Activated CD4-positive, alpha-beta memory T cell treated with anti-CD3 and anti-CD28 coated beads for 36 hours (primary cell): ENCODE data around the gene ERAP2. TPM values are rescaled to one million over a fixed set of nuclear protein-coding genes. Genes with fewer than 3 reads are reported as not detected.
A peak's percentile ranks its signal among the peaks of the same experiment; 100 is the strongest.

Experiments
- CTCF ChIA-PET: fragments of 350-600 bp; sonication (Branson Sonifier 250); formaldehyde crosslinking; loops from one replicate; lab custom pipeline; 2021; ENCODE audit warnings: antibody characterized with exemption, inconsistent platforms; lab: Charles Lee
- POLR2A ChIA-PET: fragments of 350-600 bp; sonication (Branson Sonifier 250); formaldehyde crosslinking; loops from one replicate; lab custom pipeline; 2021; ENCODE audit warnings: antibody characterized with exemption; lab: Charles Lee
- DNase-seq: peaks from one replicate; pipeline ENCODE4 v3.0.0-alpha.2; 2020
- H3K27ac Mint-ChIP-seq: one replicate; pipeline ENCODE4 v1.8.0; 2021; ENCODE audit warnings: mixed read lengths
- H3K27me3 Mint-ChIP-seq: one replicate; pipeline ENCODE4 v1.8.0; 2021; ENCODE audit warnings: mixed read lengths
- H3K36me3 Mint-ChIP-seq: one replicate; pipeline ENCODE4 v1.8.0; 2021; ENCODE audit warnings: mixed read lengths
- H3K4me1 Mint-ChIP-seq: one replicate; pipeline ENCODE4 v1.8.0; 2021; ENCODE audit warnings: low read depth, mixed read lengths
- H3K4me3 Mint-ChIP-seq: one replicate; pipeline ENCODE4 v1.8.0; 2021; ENCODE audit warnings: mild to moderate bottlenecking, mixed read lengths
- H3K9me3 Mint-ChIP-seq: one replicate; pipeline ENCODE4 v1.8.0; 2021; ENCODE audit warnings: mixed read lengths
- intact Hi-C: fragments of 100-400 bp; cut with micrococcal nuclease; formaldehyde crosslinking; loops from one replicate; pipeline ENCODE4 v1.15.1; 2023
- total RNA-seq, 2 experiments: library from RNA; stranded (reverse); gene quantifications; one replicate each; pipeline ENCODE4 v1.2.3, GENCODE V29; 2021

ERAP2 gene
- total RNA-seq, 2 experiments from 2014 or later = 44.8 to 48.9 TPM

DNA sequence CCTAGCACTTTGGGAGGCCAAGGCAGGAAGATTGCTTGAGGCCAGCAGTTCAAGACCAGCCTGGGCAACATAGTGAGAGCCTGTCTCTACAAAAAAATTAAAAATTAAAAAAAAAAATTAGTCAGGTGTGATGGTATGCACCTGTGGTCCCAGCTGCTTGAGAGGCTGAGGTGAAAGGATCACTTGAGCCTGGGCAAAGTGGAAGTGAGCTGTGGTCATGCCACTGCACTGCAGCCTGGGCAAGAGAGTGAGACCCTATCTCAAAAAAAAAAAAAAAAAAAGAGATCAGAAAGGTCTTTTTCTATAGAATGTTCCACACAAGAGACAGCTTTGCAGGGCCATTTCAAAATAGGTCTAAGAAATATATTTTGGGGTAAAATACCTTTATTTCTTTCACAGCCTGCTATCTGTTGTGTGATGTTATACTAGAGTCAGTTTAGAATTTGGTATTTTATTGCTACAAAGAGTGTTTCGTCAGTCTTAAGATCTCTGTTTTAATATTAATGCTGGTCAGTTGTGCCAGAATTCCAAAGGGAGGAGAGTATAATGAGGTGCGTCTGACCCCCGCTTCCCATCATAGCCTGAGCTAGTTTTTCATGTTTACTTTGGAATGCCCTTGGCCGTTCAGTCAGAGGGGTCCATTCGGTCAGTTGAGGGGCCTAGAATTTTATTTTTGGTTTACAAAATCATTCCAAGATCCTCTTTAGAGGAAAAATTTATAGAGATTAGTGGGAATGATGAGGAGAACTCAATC lies 69.0 kb downstream of the ERAP2 start:
- H3K9me3 Mint-ChIP-seq = peaks cover 4% of the 10 kb centered on the region
- POLR2A ChIA-PET = no interaction called here
- H3K27ac Mint-ChIP-seq = no peak overlapping the region
- H3K27me3 Mint-ChIP-seq = no peaks in the 10 kb centered on the region
- H3K4me3 Mint-ChIP-seq = no peak overlapping the region
- intact Hi-C loops = no loop called here
- H3K4me1 Mint-ChIP-seq = peaks cover 58% of the 10 kb centered on the region
- DNase-seq = no peak
- peaks cover 15% of the 10 kb centered on the region for H3K36me3 Mint-ChIP-seq
- CTCF ChIA-PET = interaction anchor here (1.2 to 1.4 kb wide), 3 partner anchors 9 to 76 kb away, joined by 3 to 9 read pairs (median 6); partner anchors contain the start of gene LNPEP

- CTCF ChIA-PET = interaction anchor here (1.2 kb wide), 1 partner anchor 10 kb away, joined by 6 read pairs; the partner anchor contains the start of gene LNPEP
Measured at GRCh38 chr5:96946381-96946780, 70.1 kb downstream of the ERAP2 start.

GRCh38 chr5:96952118-96952750 lies 75.9 kb downstream of the ERAP2 start:
- Mint-ChIP-seq H3K4me3 (no peak overlapping the region), H3K9me3 (peaks cover 4% of the 10 kb centered on the region), H3K36me3 (peaks cover 11% of the 10 kb centered on the region), H3K27me3 (no peaks in the 10 kb centered on the region), H3K27ac (peak overlapping the region; percentile 10), H3K4me1 (peaks cover 60% of the 10 kb centered on the region)
- POLR2A ChIA-PET = interaction anchor here (0.5 kb wide), 1 partner anchor 112 kb away, joined by 3 read pairs; no protein-coding TSS in a partner anchor
- DNase-seq = no peak
- CTCF ChIA-PET = interaction anchor here (0.6 kb wide), 1 partner anchor 15 kb away, joined by 4 read pairs; no protein-coding TSS in a partner anchor
- intact Hi-C loops = no loop called here

More at GRCh38 chr5:96946381-96946780, 70.1 kb downstream of the ERAP2 start:
- Mint-ChIP-seq H3K27me3 (no peaks in the 10 kb centered on the region), H3K4me1 (peaks cover 51% of the 10 kb centered on the region), H3K27ac (no peak overlapping the region), H3K36me3 (peaks cover 17% of the 10 kb centered on the region), H3K9me3 (peaks cover 4% of the 10 kb centered on the region), H3K4me3 (no peak overlapping the region)
- intact Hi-C loops = no loop called here
- no peak for DNase-seq
- POLR2A ChIA-PET = no interaction called here

DNA sequence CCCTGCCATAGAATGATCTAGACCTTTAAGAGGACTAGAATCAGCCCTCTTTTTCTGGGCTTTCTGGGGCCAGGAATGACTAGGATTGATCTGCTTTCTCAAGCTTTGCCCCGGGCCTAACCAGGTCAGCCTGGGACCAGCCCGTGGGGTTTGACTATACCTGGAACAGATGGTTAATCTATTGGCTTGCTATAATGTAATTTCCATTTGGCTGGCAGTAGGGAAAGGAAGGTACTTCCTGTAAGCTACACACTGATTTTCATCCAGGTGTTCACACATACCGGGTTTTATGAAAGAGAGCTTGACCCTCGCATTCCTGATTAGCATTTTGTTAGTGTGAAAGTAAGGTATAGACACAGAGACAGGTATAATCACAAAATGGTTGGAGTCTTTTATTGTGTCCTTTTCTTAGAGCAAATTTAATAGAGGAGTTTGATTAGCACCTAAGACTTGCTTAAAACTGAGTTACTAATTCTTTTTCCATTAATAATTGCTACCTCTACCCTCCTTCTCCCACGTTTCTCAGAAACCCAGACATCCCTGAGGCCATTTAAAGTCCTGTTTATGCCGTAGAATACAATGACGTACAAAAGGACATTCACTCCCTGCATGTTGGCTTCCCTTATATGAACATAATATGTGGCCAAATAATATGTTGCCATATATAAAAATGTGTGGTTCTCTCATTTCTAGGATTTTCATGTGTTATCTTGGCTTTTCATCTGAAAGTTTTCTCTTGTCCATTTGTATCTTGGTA lies 76.9 kb downstream of the ERAP2 start:
- peaks cover 11% of the 10 kb centered on the region for H3K36me3 Mint-ChIP-seq
- H3K27me3 Mint-ChIP-seq = no peaks in the 10 kb centered on the region
- H3K9me3 Mint-ChIP-seq = peaks cover 4% of the 10 kb centered on the region
- intact Hi-C loops = loop anchor here (1.0 kb wide), 1 partner anchor 8 kb away; no protein-coding TSS in a partner anchor
- H3K27ac Mint-ChIP-seq = no peak overlapping the region
- DNase-seq = no peak
- ChIA-PET POLR2A (interaction anchor here (0.5 kb wide), 1 partner anchor 111 kb away, joined by 3 read pairs; no protein-coding TSS in a partner anchor), CTCF (no interaction called here)
- no peak overlapping the region for H3K4me3 Mint-ChIP-seq
- H3K4me1 Mint-ChIP-seq = peaks cover 65% of the 10 kb centered on the region

GRCh38 chr5:96957254-96958049 lies 81.2 kb downstream of the ERAP2 start:
- Mint-ChIP-seq H3K27ac (peak overlapping the region; percentile 74), H3K36me3 (peaks cover 5% of the 10 kb centered on the region), H3K9me3 (no peaks in the 10 kb centered on the region), H3K4me1 (peaks cover 79% of the 10 kb centered on the region), H3K4me3 (peak overlapping the region; percentile 61), H3K27me3 (no peaks in the 10 kb centered on the region)
- ChIA-PET CTCF (interaction anchor here (0.9 to 1.7 kb wide), 4 partner anchors 9 to 204 kb away, joined by 4 to 7 read pairs (median 4); no protein-coding TSS in a partner anchor), POLR2A (interaction anchor here (0.7 to 1.9 kb wide), 6 partner anchors 15 to 84 kb away, joined by 3 to 9 read pairs (median 4); partner anchors contain the start of genes ERAP2 and LNPEP)
- intact Hi-C loops = loop anchor here (1.0 kb wide), 5 partner anchors 21 to 138 kb away; partner anchors contain the start of gene LNPEP
- DNase-seq = peak; percentile 72

DNA sequence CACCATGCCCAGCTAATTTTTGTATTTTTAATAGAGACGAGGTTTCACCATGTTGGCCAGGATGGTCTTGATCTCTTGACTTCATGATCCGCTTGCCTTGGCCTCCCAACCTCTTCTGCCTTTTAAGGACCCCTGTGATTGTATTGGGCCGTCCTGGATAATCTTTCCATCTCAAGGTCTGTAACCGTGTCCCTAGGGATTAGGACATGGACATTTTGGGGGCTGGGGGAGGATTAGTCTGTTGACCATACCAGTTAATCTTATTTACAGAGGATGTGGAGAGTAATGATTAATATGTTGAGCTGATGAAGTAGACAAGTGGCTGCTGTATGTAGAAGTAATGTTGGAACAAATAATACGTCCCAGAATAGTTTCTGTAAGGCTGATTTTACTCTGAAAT lies 82.7 kb downstream of the ERAP2 start:
- H3K9me3 Mint-ChIP-seq = no peaks in the 10 kb centered on the region
- peak overlapping the region; percentile 32 for H3K4me3 Mint-ChIP-seq
- no peak for DNase-seq
- POLR2A ChIA-PET = no interaction called here
- intact Hi-C loops = no loop called here
- H3K36me3 Mint-ChIP-seq = peaks cover 5% of the 10 kb centered on the region
- peaks cover 78% of the 10 kb centered on the region for H3K4me1 Mint-ChIP-seq
- H3K27ac Mint-ChIP-seq = no peak overlapping the region
- no peaks in the 10 kb centered on the region for H3K27me3 Mint-ChIP-seq
- CTCF ChIA-PET = no interaction called here

DNA sequence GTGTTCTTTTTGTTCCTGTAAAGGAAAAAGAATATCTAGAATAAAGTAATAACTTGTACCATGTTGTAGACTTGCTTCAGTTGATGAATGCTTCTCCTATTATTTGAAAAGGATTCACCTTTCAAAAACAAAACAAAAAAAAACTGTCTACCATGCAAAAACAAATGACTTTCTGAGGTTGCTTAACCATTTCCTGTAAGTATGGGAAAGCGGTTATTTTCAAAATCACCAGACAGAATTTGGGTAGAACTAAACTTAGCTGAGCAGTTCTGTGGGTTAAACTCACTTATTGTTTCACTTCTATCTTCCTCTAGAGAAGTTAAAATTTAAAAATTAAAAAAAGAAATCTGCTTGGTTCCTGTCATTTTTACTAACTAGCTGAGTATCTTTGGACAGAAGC lies 84.8 kb downstream of the ERAP2 start:
- Mint-ChIP-seq H3K27me3 (no peaks in the 10 kb centered on the region), H3K4me1 (peaks cover 82% of the 10 kb centered on the region), H3K9me3 (no peaks in the 10 kb centered on the region), H3K36me3 (peaks cover 10% of the 10 kb centered on the region), H3K27ac (peak overlapping the region; percentile 66), H3K4me3 (no peak overlapping the region)
- ChIA-PET CTCF (interaction anchor here (0.7 to 1.6 kb wide), 3 partner anchors 19 to 92 kb away, joined by 3 to 4 read pairs (median 3); no protein-coding TSS in a partner anchor), POLR2A (interaction anchor here (0.6 to 1.0 kb wide), 4 partner anchors 21 to 92 kb away, joined by 3 to 5 read pairs (median 4); partner anchors contain the start of gene LNPEP)
- intact Hi-C loops = loop anchor here (1.0 to 5.0 kb wide), 4 partner anchors 8 to 299 kb away; partner anchors contain the start of genes CAST and ERAP1
- DNase-seq = no peak

- POLR2A ChIA-PET = interaction anchor here (0.5 to 1.5 kb wide), 3 partner anchors 16 to 154 kb away, joined by 3 to 6 read pairs (median 4); partner anchors contain the start of genes ERAP1 and LNPEP
- Mint-ChIP-seq H3K27ac (peak overlapping the region; percentile 86), H3K27me3 (no peaks in the 10 kb centered on the region), H3K9me3 (no peaks in the 10 kb centered on the region), H3K36me3 (peaks cover 12% of the 10 kb centered on the region), H3K4me1 (peaks cover 77% of the 10 kb centered on the region), H3K4me3 (peak overlapping the region; percentile 59)
- no peak for DNase-seq
- CTCF ChIA-PET = interaction anchor here (1.4 kb wide), 2 partner anchors 26 to 94 kb away, joined by 3 to 5 read pairs; partner anchors contain the start of gene LNPEP
- intact Hi-C loops = loop anchor here (2.0 to 5.0 kb wide), 3 partner anchors 16 to 300 kb away; partner anchors contain the start of genes CAST and ERAP1
Measured at GRCh38 chr5:96962540-96962991, 86.3 kb downstream of the ERAP2 start.

GRCh38 chr5:96963267-96963666 lies 87.0 kb downstream of the ERAP2 start:
- DNase-seq = peak; percentile 41
- Mint-ChIP-seq H3K27ac (peak overlapping the region; percentile 86), H3K27me3 (no peaks in the 10 kb centered on the region), H3K4me3 (peak overlapping the region; percentile 59), H3K4me1 (peaks cover 77% of the 10 kb centered on the region), H3K36me3 (peaks cover 12% of the 10 kb centered on the region), H3K9me3 (no peaks in the 10 kb centered on the region)
- intact Hi-C loops = loop anchor here (1.0 to 5.0 kb wide), 4 partner anchors 9 to 301 kb away; partner anchors contain the start of genes CAST and ERAP1
- POLR2A ChIA-PET = interaction anchor here (0.5 to 1.5 kb wide), 2 partner anchors 16 to 155 kb away, joined by 3 to 4 read pairs; partner anchors contain the start of gene ERAP1
- CTCF ChIA-PET = interaction anchor here (1.4 kb wide), 2 partner anchors 27 to 94 kb away, joined by 3 to 5 read pairs; partner anchors contain the start of gene LNPEP

DNA sequence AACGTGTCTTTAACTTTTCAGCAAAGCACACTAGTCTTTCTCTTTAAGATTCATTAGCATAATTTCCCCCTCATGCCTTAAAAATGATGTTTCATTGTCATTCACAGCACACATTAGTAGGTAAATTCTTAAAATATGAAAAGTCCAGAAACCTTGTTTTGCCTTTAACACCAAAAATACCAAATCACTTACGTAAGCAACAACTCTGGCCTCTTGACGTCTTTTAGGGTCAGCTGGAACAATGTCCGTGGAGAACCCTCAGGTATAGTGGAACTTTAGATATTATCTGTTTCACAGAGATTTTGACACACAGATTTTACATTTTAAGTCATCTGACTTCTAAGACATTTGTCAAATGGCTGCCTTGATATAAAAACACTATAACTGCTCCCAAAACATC lies 90.5 kb downstream of the ERAP2 start:
- Mint-ChIP-seq H3K27me3 (no peaks in the 10 kb centered on the region), H3K27ac (no peak overlapping the region), H3K9me3 (no peaks in the 10 kb centered on the region), H3K36me3 (peaks cover 10% of the 10 kb centered on the region), H3K4me3 (no peak overlapping the region), H3K4me1 (peaks cover 80% of the 10 kb centered on the region)
- intact Hi-C loops = no loop called here
- CTCF ChIA-PET = interaction anchor here (1.8 kb wide), 1 partner anchor 98 kb away, joined by 5 read pairs; no protein-coding TSS in a partner anchor
- no peak for DNase-seq
- POLR2A ChIA-PET = interaction anchor here (0.5 to 0.6 kb wide), 2 partner anchors 34 to 144 kb away, joined by 3 to 4 read pairs; no protein-coding TSS in a partner anchor
